Posterior cingulate gyrus (tissue), 11 donors: ENCODE results near the gene KCNS1.

Experiments used
- DNase-seq, 10 donors: peaks; one replicate each; pipeline versions ENCODE4 v3.0.0 to v3.0.0-alpha.2; 2020 to 2021; ENCODE audit warnings: mixed read lengths in 3 of 10
- intact Hi-C: fragments of 100-400 bp; cut with DNase I; formaldehyde crosslinking; loops from one replicate; pipeline ENCODE4 v1.15.1; 2023

KCNS1 gene

GRCh38 chr20:45110301-45110700, 9.4 kb upstream of the KCNS1 start:
- intact Hi-C loops = no loop called here
- DNase-seq = no peak

GRCh38 chr20:45109634-45110033, 8.7 kb upstream of the KCNS1 start:
- DNase-seq = no peak
- intact Hi-C loops = no loop called here

- intact Hi-C loops = no loop called here
- DNase-seq = no peak
These were observed 4.4 kb upstream of the KCNS1 start for GRCh38 chr20:45105317-45105716.

GRCh38 chr20:45104786-45105185, 3.9 kb upstream of the KCNS1 start:
- intact Hi-C loops = no loop called here
- DNase-seq = peak in 6 of 10 donors; percentile 27 to 90 (median 64)

GRCh38 chr20:45103072-45103471, 2.1 kb upstream of the KCNS1 start:
- intact Hi-C loops = no loop called here
- no peak for DNase-seq

- intact Hi-C loops = no loop called here
- no peak for DNase-seq
These were observed 465 bp upstream of the KCNS1 start for GRCh38 chr20:45101333-45101850.

- DNase-seq = peak in 3 of 10 donors; percentile 17 to 84 (median 77)
- intact Hi-C loops = loop anchor here (5.0 kb wide), 1 partner anchor 194 kb away; no protein-coding TSS in a partner anchor
These were observed 2.7 kb downstream of the KCNS1 start for GRCh38 chr20:45098103-45098773.

GRCh38 chr20:45097485-45098102, 3.3 kb downstream of the KCNS1 start:
- DNase-seq = peak in 3 of 10 donors; percentile 14 to 85 (median 67)
- intact Hi-C loops = loop anchor here (5.0 kb wide), 1 partner anchor 195 kb away; no protein-coding TSS in a partner anchor

- peak in 7 of 10 donors; percentile 33 to 91 (median 66) for DNase-seq
- intact Hi-C loops = loop anchor here (5.0 kb wide), 1 partner anchor 196 kb away; no protein-coding TSS in a partner anchor
These were observed 4.1 kb downstream of the KCNS1 start for GRCh38 chr20:45096781-45097180.

- DNase-seq = peak in 6 of 10 donors; percentile 41 to 88 (median 59)
These were observed 5.1 kb downstream of the KCNS1 start for GRCh38 chr20:45095805-45096238.

GRCh38 chr20:45094864-45095574, 5.9 kb downstream of the KCNS1 start:
- DNase-seq = peak in 1 of 10 donors; percentile 74
- intact Hi-C loops = loop anchor here (1.0 to 5.0 kb wide), 2 partner anchors 51 to 197 kb away; no protein-coding TSS in a partner anchor

More at GRCh38 chr20:45095805-45096238, 5.1 kb downstream of the KCNS1 start:
- intact Hi-C loops = loop anchor here (1.0 to 5.0 kb wide), 2 partner anchors 52 to 196 kb away; no protein-coding TSS in a partner anchor

GRCh38 chr20:45094201-45094600, 6.7 kb downstream of the KCNS1 start:
- intact Hi-C loops = no loop called here
- no peak for DNase-seq

- DNase-seq = no peak
- intact Hi-C loops = no loop called here
These were observed 8.0 kb downstream of the KCNS1 start for GRCh38 chr20:45092898-45093297.

- DNase-seq = no peak
- intact Hi-C loops = no loop called here
These were observed 9.6 kb downstream of the KCNS1 start for GRCh38 chr20:45091366-45091765.

GRCh38 chr20:45090481-45090880, 10.4 kb downstream of the KCNS1 start:
- intact Hi-C loops = no loop called here
- DNase-seq = no peak

GRCh38 chr20:45088247-45088646, 12.7 kb downstream of the KCNS1 start:
- intact Hi-C loops = no loop called here
- no peak for DNase-seq

- no peak for DNase-seq
- intact Hi-C loops = no loop called here
These were observed 13.1 kb downstream of the KCNS1 start for GRCh38 chr20:45087814-45088213.

- no peak for DNase-seq
- intact Hi-C loops = no loop called here
These were observed 13.7 kb downstream of the KCNS1 start for GRCh38 chr20:45087097-45087790.

- DNase-seq = no peak
- intact Hi-C loops = no loop called here
These were observed 15.1 kb downstream of the KCNS1 start for GRCh38 chr20:45085867-45086266.

GRCh38 chr20:45085289-45085688, 15.6 kb downstream of the KCNS1 start:
- intact Hi-C loops = no loop called here
- DNase-seq = no peak
